CD14-positive monocyte (primary cell): Measurements from ENCODE around the gene SPSB2. TPM values are rescaled to one million over a fixed set of nuclear protein-coding genes. Genes with fewer than 3 reads are reported as not detected.
"Not testable (repeated sequence)": the region's sequence is repeated elsewhere in the genome, so short reads cannot be mapped to it uniquely, and the experiment has no call there.

Source experiments
- DNase-seq, 3 donors: peaks; one replicate each; pipeline ENCODE4 v3.0.0-alpha.2; 2011 to 2022
- H2AFZ ChIP-seq: 2 replicates; pipeline ENCODE4 v1.6.0; 2012; ENCODE audit warnings: mild to moderate bottlenecking, low read depth, low read length, inconsistent platforms; ENCODE audit not compliant: insufficient read depth, poor library complexity, severe bottlenecking
- H3K27ac ChIP-seq, 2 donors: 1 replicate in 1 of 2; 2 replicates in 1 of 2; pipeline ENCODE4 v1.5.1; 2012 to 2013; ENCODE audit warnings: low read length in 2 of 2, control low read depth in 1 of 2, inconsistent platforms in 1 of 2, low read depth in 1 of 2, mild to moderate bottlenecking in 1 of 2
- H3K27me3 ChIP-seq, 2 donors: one replicate each; pipeline versions ENCODE4 v1.6.0 to v1.6.1; 2011 to 2013; ENCODE audit warnings: low read length in 2 of 2; ENCODE audit not compliant: control insufficient read depth in 2 of 2, insufficient read depth in 2 of 2
- H3K36me3 ChIP-seq, 2 donors: replicated peaks in 1 of 2; 1 replicate in 1 of 2; 2 replicates in 1 of 2; pipeline versions ENCODE4 v1.5.1 to v1.6.1; 2012 to 2013; ENCODE audit warnings: low read length in 2 of 2, control low read depth in 1 of 2, inconsistent platforms in 1 of 2, mild to moderate bottlenecking in 1 of 2; ENCODE audit not compliant: insufficient read depth in 2 of 2, control insufficient read depth in 1 of 2
- H3K4me1 ChIP-seq, 2 donors: 1 replicate in 1 of 2; 2 replicates in 1 of 2; pipeline versions ENCODE4 v1.5.1 to v1.6.1; 2012 to 2013; ENCODE audit warnings: low read length in 2 of 2, control low read depth in 1 of 2, inconsistent platforms in 1 of 2, mild to moderate bottlenecking in 1 of 2, moderate library complexity in 1 of 2; ENCODE audit not compliant: insufficient read depth in 2 of 2, control insufficient read depth in 1 of 2
- H3K4me2 ChIP-seq: replicated peaks from 2 replicates; pipeline ENCODE3; 2012; ENCODE audit warnings: low read length, moderate library complexity, mild to moderate bottlenecking; ENCODE audit not compliant: poor library complexity, severe bottlenecking; ENCODE audit errors: extremely low read depth
- H3K4me3 ChIP-seq, 3 experiments: fragments of 200-600 bp in 1 of 3; sonication (generic) in 1 of 3; replicated peaks in 1 of 3; 1 replicate in 2 of 3; 2 replicates in 1 of 3; pipeline ENCODE4 v1.5.1; 2011 to 2013; ENCODE audit warnings: low read length in 3 of 3, mild to moderate bottlenecking in 3 of 3, control low read depth in 2 of 3, low read depth in 2 of 3, inconsistent platforms in 1 of 3, moderate library complexity in 1 of 3
- H3K79me2 ChIP-seq: 2 replicates; pipeline ENCODE4 v1.6.0; 2012; ENCODE audit warnings: mild to moderate bottlenecking, control low read depth, inconsistent platforms, low read length, moderate library complexity; ENCODE audit not compliant: insufficient read depth
- H3K9ac ChIP-seq: 2 replicates; pipeline ENCODE4 v1.6.0; 2017; ENCODE audit warnings: low read length, mild to moderate bottlenecking; ENCODE audit not compliant: insufficient read depth, poor library complexity, severe bottlenecking
- H3K9me3 ChIP-seq, 2 donors: replicated peaks in 1 of 2; 1 replicate in 1 of 2; 2 replicates in 1 of 2; pipeline versions ENCODE4 v1.5.1 to v1.6.1; 2012 to 2013; ENCODE audit warnings: low read length in 2 of 2, control low read depth in 1 of 2; ENCODE audit not compliant: control insufficient read depth in 1 of 2, insufficient read depth in 1 of 2
- H4K20me1 ChIP-seq: 2 replicates; pipeline ENCODE4 v1.6.0; 2012; ENCODE audit warnings: mild to moderate bottlenecking, low read length, control low read depth, moderate library complexity; ENCODE audit not compliant: insufficient read depth
- H3K27ac Mint-ChIP-seq, 7 donors: one replicate each; pipeline ENCODE4 v1.8.0; 2020; ENCODE audit warnings: mild to moderate bottlenecking in 7 of 7, mixed read lengths in 7 of 7, moderate library complexity in 6 of 7, inconsistent platforms in 2 of 7
- H3K27me3 Mint-ChIP-seq, 3 donors: one replicate each; pipeline ENCODE4 v1.8.0; 2021 to 2022; ENCODE audit warnings: low read depth in 3 of 3, mild to moderate bottlenecking in 3 of 3, mixed read lengths in 3 of 3, moderate library complexity in 3 of 3, inconsistent platforms in 1 of 3
- H3K36me3 Mint-ChIP-seq, 2 donors: one replicate each; pipeline ENCODE4 v1.8.0; 2020; ENCODE audit warnings: mixed read lengths in 2 of 2, inconsistent platforms in 1 of 2, mild to moderate bottlenecking in 1 of 2
- H3K4me1 Mint-ChIP-seq: one replicate; pipeline ENCODE4 v1.8.0; 2020; ENCODE audit warnings: mild to moderate bottlenecking, mixed read lengths
- H3K4me3 Mint-ChIP-seq, 2 donors: one replicate each; pipeline ENCODE4 v1.8.0; 2020; ENCODE audit warnings: mild to moderate bottlenecking in 2 of 2, mixed read lengths in 2 of 2, moderate library complexity in 1 of 2
- H3K9me3 Mint-ChIP-seq, 7 donors: one replicate each; pipeline ENCODE4 v1.8.0; 2020 to 2022; ENCODE audit warnings: mixed read lengths in 7 of 7, mild to moderate bottlenecking in 6 of 7, moderate library complexity in 6 of 7, inconsistent platforms in 2 of 7
- CTCF ChIP-seq: fragments of 200-600 bp; IDR thresholded peaks from one replicate; pipeline ENCODE4 v1.8.0; 2022; ENCODE audit warnings: antibody characterized with exemption, mild to moderate bottlenecking
- WGBS: methylation state at CpG from one replicate; pipeline ENCODE4 v1.1.5; 2013; ENCODE audit warnings: missing lambda C conversion rate; ENCODE audit not compliant: insufficient coverage; 5-methylcytosine and 5-hydroxymethylcytosine counted together
- intact Hi-C, 2 donors: fragments of 100-400 bp; cut with micrococcal nuclease; formaldehyde crosslinking; loops; one replicate each; pipeline versions ENCODE4 v1.15.0 to v1.15.1; 2023
- polyA plus RNA-seq, 3 donors: library from polyadenylated mRNA; depleted of rRNA in 1 of 3; unstranded in 2 of 3; stranded (reverse) in 1 of 3; fragments of 300-500 nt in 2 of 3; fragments of >200 nt in 1 of 3; fragmentation: Illumina TruSeq in 2 of 3; gene quantifications; 1 replicate in 2 of 3; 2 replicates in 1 of 3; pipeline ENCODE4 v1.2.3, GENCODE V29; 2012 to 2021

Gene SPSB2
- polyA plus RNA-seq, 3 donors: 4.7 to 6.9 (median 6.6) TPM

GRCh38 chr12:6888360-6888759 lies 15.3 kb upstream of the SPSB2 start:
- intact Hi-C loops: no loop called here
- H3K36me3 ChIP-seq: peaks cover 13 to 22% of the 10 kb centered on the region in 2 donors
- H3K9me3 Mint-ChIP-seq: no peaks in the 10 kb centered on the region
- no peaks in the 10 kb centered on the region for H3K27me3 ChIP-seq
- H4K20me1 ChIP-seq: no peaks in the 10 kb centered on the region
- no peak for TF ChIP-seq CTCF
- H3K9me3 ChIP-seq: no peaks in the 10 kb centered on the region
- peaks cover 4% of the 10 kb centered on the region for H3K79me2 ChIP-seq
- H2AFZ ChIP-seq: no peak overlapping the region
- DNase-seq: no peak
- peaks cover 45% of the 10 kb centered on the region for H3K4me1 Mint-ChIP-seq
- WGBS: 100% methylated on average over 1 of the region's 2 CpGs
- peaks cover 0 to 1% (median 1%) of the 10 kb centered on the region in 3 donors for H3K27me3 Mint-ChIP-seq
- peaks cover 18% of the 10 kb centered on the region in 2 donors for H3K36me3 Mint-ChIP-seq
- H3K27ac Mint-ChIP-seq: peak overlapping the region in 1 of 7 donors; percentile 28
- H3K4me1 ChIP-seq: peaks cover 40 to 48% of the 10 kb centered on the region in 2 donors
- no peak overlapping the region for H3K4me3 Mint-ChIP-seq
- no peak overlapping the region for H3K9ac ChIP-seq
- H3K4me2 ChIP-seq: no peak overlapping the region
- H3K4me3 ChIP-seq: no peak overlapping the region
- no peak overlapping the region for H3K27ac ChIP-seq

- peaks cover 4% of the 10 kb centered on the region for H3K79me2 ChIP-seq
- peaks cover 13 to 30% of the 10 kb centered on the region in 2 donors for H3K36me3 ChIP-seq
- intact Hi-C loops: no loop called here
- peaks cover 0 to 1% (median 1%) of the 10 kb centered on the region in 3 donors for H3K27me3 Mint-ChIP-seq
- H3K9me3 Mint-ChIP-seq: no peaks in the 10 kb centered on the region
- TF ChIP-seq CTCF: no peak
- DNase-seq: peak; percentile 44 to 65 (median 65)
- no peak overlapping the region for H3K9ac ChIP-seq
- H3K36me3 Mint-ChIP-seq: peaks cover 21 to 27% of the 10 kb centered on the region in 2 donors
- H3K4me3 ChIP-seq: no peak overlapping the region
- H3K4me1 Mint-ChIP-seq: peaks cover 45% of the 10 kb centered on the region
- no peaks in the 10 kb centered on the region for H4K20me1 ChIP-seq
- no peak overlapping the region for H3K4me3 Mint-ChIP-seq
- peak overlapping the region; percentile 74 to 91 (median 85) for H3K27ac Mint-ChIP-seq
- 60% methylated on average over 1 of the region's 8 CpGs for WGBS
- H3K9me3 ChIP-seq: no peaks in the 10 kb centered on the region
- no peak overlapping the region for H2AFZ ChIP-seq
- H3K27me3 ChIP-seq: no peaks in the 10 kb centered on the region
- no peak overlapping the region for H3K4me2 ChIP-seq
- H3K4me1 ChIP-seq: peaks cover 40 to 48% of the 10 kb centered on the region in 2 donors
- H3K27ac ChIP-seq: peak overlapping the region; percentile 34 to 44
Measured at GRCh38 chr12:6887460-6887859, 14.4 kb upstream of the SPSB2 start.

- H3K9me3 Mint-ChIP-seq, DNase-seq, H3K4me3 Mint-ChIP-seq, H3K27ac ChIP-seq, H3K79me2 ChIP-seq, H3K9me3 ChIP-seq, H3K4me3 ChIP-seq, H3K9ac ChIP-seq, H3K27me3 ChIP-seq, H3K27me3 Mint-ChIP-seq, H4K20me1 ChIP-seq, intact Hi-C loops, H2AFZ ChIP-seq, H3K4me2 ChIP-seq: not testable (repeated sequence)
- peak overlapping the region in 1 of 7 donors; percentile 87 for H3K27ac Mint-ChIP-seq
- peaks cover 26 to 31% of the 10 kb centered on the region in 2 donors for H3K36me3 Mint-ChIP-seq
- H3K4me1 ChIP-seq: peaks cover 35 to 43% of the 10 kb centered on the region in 2 donors
- WGBS: 100% methylated on average over 2 of the region's 15 CpGs
- peaks cover 40% of the 10 kb centered on the region for H3K4me1 Mint-ChIP-seq
- peaks cover 13 to 33% of the 10 kb centered on the region in 2 donors for H3K36me3 ChIP-seq
Measured at GRCh38 chr12:6886206-6886999, 13.3 kb upstream of the SPSB2 start.
